Fibroblast of the aortic adventitia (primary cell): ENCODE results near the gene CRIP2. TPM values are rescaled to one million over a fixed set of nuclear protein-coding genes. Genes with fewer than 3 reads are reported as not detected.

Experiments
- DNase-seq: peaks from one replicate; pipeline ENCODE4 v3.0.0-alpha.2; 2010; ENCODE audit warnings: low read depth
- H3K4me3 ChIP-seq: 2 replicates; pipeline ENCODE4 v1.5.1; 2011; ENCODE audit warnings: low read depth, mild to moderate bottlenecking, control low read depth, low read length, moderate library complexity
- CTCF ChIP-seq: IDR thresholded peaks from 2 replicates; pipeline ENCODE4 v1.5.1; 2011; ENCODE audit warnings: mild to moderate bottlenecking, low read length, control low read depth, inconsistent platforms; ENCODE audit not compliant: insufficient read depth
- total RNA-seq: library from RNA; depleted of rRNA; stranded (reverse); fragments of >200 nt; gene quantifications from 2 replicates; pipeline ENCODE4 v1.2.3, GENCODE V29; 2012; ENCODE audit warnings: low replicate concordance

Gene CRIP2
- total RNA-seq, 1 donor: 54.3 TPM

- H3K4me3 ChIP-seq: no peak overlapping the region
- DNase-seq: no peak
- TF ChIP-seq CTCF: no peak
Measured at GRCh38 chr14:105500036-105500725, 25.6 kb downstream of the CRIP2 start.

- no peak for DNase-seq
- no peak for TF ChIP-seq CTCF
- H3K4me3 ChIP-seq: no peak overlapping the region
Measured at GRCh38 chr14:105500726-105501101, 26.1 kb downstream of the CRIP2 start.

- DNase-seq: no peak
- no peak overlapping the region for H3K4me3 ChIP-seq
- TF ChIP-seq CTCF: no peak
Measured at GRCh38 chr14:105501504-105502291, 27.1 kb downstream of the CRIP2 start.

GRCh38 chr14:105502446-105503295 is 28.1 kb downstream of the CRIP2 start:
- no peak for TF ChIP-seq CTCF
- DNase-seq: no peak

GRCh38 chr14:105503296-105503640 is 28.6 kb downstream of the CRIP2 start:
- no peak overlapping the region for H3K4me3 ChIP-seq
- TF ChIP-seq CTCF: no peak
- DNase-seq: no peak

More at GRCh38 chr14:105502446-105503295, 28.1 kb downstream of the CRIP2 start:
- no peak overlapping the region for H3K4me3 ChIP-seq

GRCh38 chr14:105503935-105504692 is 29.5 kb downstream of the CRIP2 start:
- no peak for TF ChIP-seq CTCF
- no peak overlapping the region for H3K4me3 ChIP-seq
- DNase-seq: no peak
